HCT116 (cell line): ENCODE results near the gene FAM20C. TPM values are rescaled to one million over a fixed set of nuclear protein-coding genes. Genes with fewer than 3 reads are reported as not detected.

ENCODE experiments used
- ATAC-seq: fragments of 200-7000 bp; cut with Tn5 transposase; 2 replicates; pipeline ENCODE4 v1.9.1; 2020; ENCODE audit warnings: mild to moderate bottlenecking, moderate library complexity
- BruUV-seq: library from RNA; stranded (reverse); fragments of 400-500 nt; replicated peaks from 2 replicates; lab custom pipeline; 2021; lab: Mats Ljungman, UMichigan
- CTCF ChIA-PET: fragments of 300-600 bp; sonication (Branson Sonifier 250); formaldehyde crosslinking; loops from one replicate; lab custom pipeline; 2021; ENCODE audit warnings: antibody characterized with exemption; lab: Charles Lee
- POLR2A ChIA-PET: fragments of 300-600, 350-600 bp; sonication (Branson Sonifier 250); formaldehyde crosslinking; loops from one replicate; lab custom pipeline; 2021; ENCODE audit warnings: antibody characterized with exemption; lab: Charles Lee
- RAD21 ChIA-PET, 2 experiments: fragments of 300-600 bp; sonication (Branson Sonifier 250); formaldehyde crosslinking; loops; one replicate each; lab custom pipeline; 2023; ENCODE audit warnings: low total read pairs in 2 of 2; ENCODE audit not compliant: uncharacterized antibody in 2 of 2, unreplicated experiment in 2 of 2, low non-redundant PET in 1 of 2; lab: Charles Lee
- DNase-seq: peaks from one replicate; pipeline ENCODE4 v3.0.0-alpha.2; 2010; ENCODE audit warnings: low read depth, low spot score
- H2AFZ ChIP-seq: fragments of 200-600 bp; shearing (Covaris generic), sonication (generic); 2 replicates; pipeline ENCODE4 v1.6.1; 2017; ENCODE audit warnings: low read depth, mixed run types, mixed read lengths, antibody characterized with exemption, low read length; ENCODE audit not compliant: poor library complexity, severe bottlenecking
- H3K27ac ChIP-seq: 2 replicates; pipeline ENCODE4 v1.5.1; 2012; ENCODE audit warnings: low read depth, low read length
- H3K27me3 ChIP-seq: fragments of 200-600 bp; sonication (generic); 2 replicates; pipeline ENCODE4 v1.6.1; 2016; ENCODE audit warnings: mixed run types, low read length, mixed read lengths; ENCODE audit not compliant: insufficient read depth
- H3K36me3 ChIP-seq, 2 experiments: fragments of 200-500 bp in 1 of 2; fragments of 200-600 bp in 1 of 2; sonication (Bioruptor generic) in 1 of 2; sonication (generic) in 1 of 2; 2 replicates each; pipeline versions ENCODE4 v1.5.1 to v1.6.1; 2014 to 2016; ENCODE audit warnings: low read length in 2 of 2, inconsistent platforms in 1 of 2, mixed read lengths in 1 of 2, mixed run types in 1 of 2; ENCODE audit not compliant: insufficient read depth in 2 of 2, control insufficient read depth in 1 of 2
- H3K4me1 ChIP-seq, 2 experiments: fragments of 200-600 bp in 1 of 2; sonication (generic) in 1 of 2; 2 replicates each; pipeline versions ENCODE4 v1.5.1 to v1.6.1; 2012 to 2017; ENCODE audit warnings: low read length in 2 of 2, inconsistent platforms in 1 of 2, mild to moderate bottlenecking in 1 of 2, mixed read lengths in 1 of 2, mixed run types in 1 of 2, moderate library complexity in 1 of 2; ENCODE audit not compliant: insufficient read depth in 2 of 2, control insufficient read depth in 1 of 2
- H3K4me2 ChIP-seq: fragments of 200-600 bp; sonication (generic); 2 replicates; pipeline ENCODE4 v1.6.1; 2017; ENCODE audit warnings: mixed run types, low read length, mixed read lengths
- H3K4me3 ChIP-seq, 2 experiments: fragments of 200-600 bp in 1 of 2; sonication (generic) in 1 of 2; replicated peaks in 1 of 2; 2 replicates each; pipeline ENCODE4 v1.5.1; 2011 to 2016; ENCODE audit warnings: low read length in 2 of 2, control low read depth in 1 of 2, low read depth in 1 of 2, mild to moderate bottlenecking in 1 of 2, mixed read lengths in 1 of 2, mixed run types in 1 of 2
- H3K79me2 ChIP-seq: fragments of 200-600 bp; sonication (generic); 2 replicates; pipeline ENCODE4 v1.6.1; 2017; ENCODE audit warnings: mild to moderate bottlenecking, mixed run types, low read length, moderate library complexity, mixed read lengths; ENCODE audit not compliant: insufficient read depth
- H3K9ac ChIP-seq: fragments of 200-600 bp; sonication (generic); 2 replicates; pipeline ENCODE4 v1.6.1; 2016; ENCODE audit warnings: low read length, mixed read lengths
- H3K9me2 ChIP-seq: fragments of 200-600 bp; sonication (generic), shearing (Covaris generic); 2 replicates; pipeline ENCODE4 v1.6.1; 2017; ENCODE audit warnings: mixed run types, mild to moderate bottlenecking, moderate library complexity; ENCODE audit not compliant: insufficient read depth
- H3K9me3 ChIP-seq, 2 experiments: fragments of 200-500 bp in 1 of 2; fragments of 200-600 bp in 1 of 2; sonication (Bioruptor generic) in 1 of 2; sonication (generic) in 1 of 2; 2 replicates each; pipeline ENCODE4 v1.6.1; 2014 to 2017; ENCODE audit warnings: low read length in 2 of 2, mixed read lengths in 2 of 2, inconsistent platforms in 1 of 2, low read depth in 1 of 2, mild to moderate bottlenecking in 1 of 2, mixed run types in 1 of 2, moderate library complexity in 1 of 2; ENCODE audit not compliant: control insufficient read depth in 1 of 2, insufficient read depth in 1 of 2
- H4K20me1 ChIP-seq: fragments of 200-600 bp; sonication (generic), shearing (Covaris generic); 2 replicates; pipeline ENCODE4 v1.6.1; 2017; ENCODE audit warnings: mixed run types, mild to moderate bottlenecking, moderate library complexity; ENCODE audit not compliant: insufficient read depth
- ATF3 ChIP-seq: IDR thresholded peaks from 2 replicates; pipeline ENCODE4 v1.6.1; 2012
- CBX3 ChIP-seq: IDR thresholded peaks from 2 replicates; pipeline ENCODE4 v1.6.1; 2012; ENCODE audit warnings: low read depth
- CEBPB ChIP-seq: IDR thresholded peaks from 2 replicates; pipeline ENCODE4 v1.6.1; 2012; ENCODE audit warnings: low read depth
- CTCF ChIP-seq, 3 experiments: fragments of 200-600 bp in 1 of 3; sonication (generic) in 1 of 3; IDR thresholded peaks in 2 of 3; conservative IDR thresholded peaks in 1 of 3; 2 replicates each; pipeline ENCODE4 v1.5.1; 2012 to 2017; ENCODE audit warnings: low read depth in 2 of 3, low read length in 2 of 3, antibody characterized with exemption in 1 of 3, borderline replicate concordance in 1 of 3, control low read depth in 1 of 3, mild to moderate bottlenecking in 1 of 3, mixed read lengths in 1 of 3, mixed run types in 1 of 3, moderate library complexity in 1 of 3; ENCODE audit not compliant: insufficient read depth in 1 of 3
- EGR1 ChIP-seq: IDR thresholded peaks from 2 replicates; pipeline ENCODE4 v1.6.1; 2012; ENCODE audit warnings: low read depth
- EZH2 ChIP-seq: fragments of 200-600 bp; sonication (generic); IDR thresholded peaks from 2 replicates; pipeline ENCODE4 v1.6.1; 2017; ENCODE audit warnings: antibody characterized with exemption, mixed run types
- EZH2phosphoT487 ChIP-seq: fragments of 200-600 bp; IDR thresholded peaks from 2 replicates; pipeline ENCODE4 v1.6.1; 2018; ENCODE audit warnings: antibody characterized with exemption, borderline replicate concordance
- FOSL1 ChIP-seq: IDR thresholded peaks from 2 replicates; pipeline ENCODE4 v1.6.1; 2012; ENCODE audit warnings: low read depth
- JUND ChIP-seq: IDR thresholded peaks from 2 replicates; pipeline ENCODE4 v1.6.1; 2012
- MAX ChIP-seq: IDR thresholded peaks from 2 replicates; pipeline ENCODE4 v1.6.1; 2012
- POLR2A ChIP-seq: IDR thresholded peaks from 2 replicates; pipeline ENCODE4 v1.7.0; 2011; ENCODE audit warnings: borderline replicate concordance; ENCODE audit not compliant: insufficient read depth, insufficient read length; ENCODE audit errors: extremely low read depth
- POLR2AphosphoS5 ChIP-seq: IDR thresholded peaks from 2 replicates; pipeline ENCODE4 v1.6.1; 2011; ENCODE audit warnings: mild to moderate bottlenecking, low read depth, low read length, moderate library complexity
- RAD21 ChIP-seq: IDR thresholded peaks from 2 replicates; pipeline ENCODE4 v1.6.1; 2012; ENCODE audit warnings: low read depth, mild to moderate bottlenecking
- SRF ChIP-seq: IDR thresholded peaks from 2 replicates; pipeline ENCODE4 v1.6.1; 2012; ENCODE audit warnings: low read depth
- ZFX ChIP-seq: fragments of 450-650 bp; IDR thresholded peaks from 2 replicates; pipeline ENCODE4 v1.6.1; 2017
- ZNF274 ChIP-seq: fragments of 200-500 bp; sonication (Bioruptor generic); IDR thresholded peaks from 2 replicates; pipeline ENCODE4 v1.6.1; 2014; ENCODE audit warnings: mild to moderate bottlenecking, low read depth, low read length, inconsistent platforms
- intact Hi-C: fragments of 100-400 bp; cut with micrococcal nuclease; formaldehyde crosslinking; loops from 2 replicates; pipeline ENCODE4 v1.10.0; 2022
- total RNA-seq: library from RNA; stranded (reverse); gene quantifications from one replicate; pipeline ENCODE4 v1.2.1, GENCODE V29; 2021; ENCODE audit not compliant: unreplicated experiment

The FAM20C gene
- total RNA-seq, 1 experiment from 2014 or later = 27.1 TPM

GRCh38 chr7:211033-211714, 18.8 kb downstream of the FAM20C start:
- Histone ChIP-seq H3K79me2 (no peaks in the 10 kb centered on the region; the same call in 1 of the 2 replicates), H3K27ac (no peak overlapping the region), H3K36me3 (peaks cover 4% of the 10 kb centered on the region in 2 experiments; a peak in 2 of 4 replicates), H3K9ac (no peak overlapping the region), H3K27me3 (no peaks in the 10 kb centered on the region), H3K4me3 (no peak overlapping the region), H3K4me2 (no peak overlapping the region), H3K9me2 (no peaks in the 10 kb centered on the region), H3K4me1 (peaks cover 9% of the 10 kb centered on the region in 2 experiments), H3K9me3 (no peaks in the 10 kb centered on the region), H2AFZ (no peak overlapping the region), H4K20me1 (no peaks in the 10 kb centered on the region)
- ChIA-PET POLR2A (no interaction called here), CTCF (no interaction called here), RAD21 (no interaction called here)
- DNase-seq = no peak
- ATAC-seq = no peak
- no peak for TF ChIP-seq ATF3
- no peak for TF ChIP-seq ZFX
- TF ChIP-seq EZH2 = no peak
- no peak for TF ChIP-seq RAD21
- no peak for TF ChIP-seq ZNF274
- TF ChIP-seq POLR2A = no peak
- no peak for TF ChIP-seq CBX3
- no TSS peak for BruUV-seq
- intact Hi-C loops = no loop called here

- H3K27me3 ChIP-seq = no peaks in the 10 kb centered on the region
- no peaks in the 10 kb centered on the region for H3K9me2 ChIP-seq
- ChIA-PET RAD21 (no interaction called here), POLR2A (no interaction called here), CTCF (no interaction called here)
- H3K4me1 ChIP-seq = peaks cover 9% of the 10 kb centered on the region in 2 experiments
- no peaks in the 10 kb centered on the region for H3K79me2 ChIP-seq
- no peak for ATAC-seq
- intact Hi-C loops = no loop called here
- H3K36me3 ChIP-seq = peaks cover 4% of the 10 kb centered on the region in 2 experiments; a peak in 2 of 4 replicates
- no peak for DNase-seq
- BruUV-seq = no TSS peak
- no peak overlapping the region for H3K4me2 ChIP-seq
- no peaks in the 10 kb centered on the region for H4K20me1 ChIP-seq
- no peak overlapping the region for H2AFZ ChIP-seq
- no peak overlapping the region for H3K9ac ChIP-seq
- no peak overlapping the region for H3K27ac ChIP-seq
- H3K9me3 ChIP-seq = no peaks in the 10 kb centered on the region
- H3K4me3 ChIP-seq = no peak overlapping the region
- no peak for TF ChIP-seq CTCF (IDR thresholded peaks at IDR 0.05 in 2 of 3, conservative IDR thresholded peaks at IDR 0.05 in 1 of 3; ENCODE audit: borderline replicate concordance in 1 of 3, insufficient read depth in 1 of 3, low read depth in 2 of 3, low read length in 2 of 3)
- TF ChIP-seq EZH2phosphoT487 = no peak
- no peak for TF ChIP-seq ZFX
- no peak for TF ChIP-seq SRF
- no peak for TF ChIP-seq EGR1
- no peak for TF ChIP-seq JUND
- TF ChIP-seq RAD21 = no peak
- no peak for TF ChIP-seq FOSL1
- TF ChIP-seq POLR2AphosphoS5 = no peak
- TF ChIP-seq EZH2 = no peak
- no peak for TF ChIP-seq ATF3
- TF ChIP-seq CEBPB = no peak
- no peak for TF ChIP-seq CBX3
- TF ChIP-seq ZNF274 = no peak
- TF ChIP-seq MAX = no peak
Observed at GRCh38 chr7:211715-212058, 19.3 kb downstream of the FAM20C start.
